GM20431 (cell line): ENCODE data around the gene SMARCA4.
"Not testable (repeated sequence)": the region's sequence is repeated elsewhere in the genome, so short reads cannot be mapped to it uniquely, and the experiment has no call there.

Source experiments
- in situ Hi-C: fragments of 300-500 bp; cut with MseI, MboI; formaldehyde crosslinking; loops from one replicate; pipeline ENCODE4 v1.15.0; 2020; ENCODE audit warnings: low sequenced_read_pairs; ENCODE audit not compliant: unreplicated experiment

SMARCA4 gene

DNA sequence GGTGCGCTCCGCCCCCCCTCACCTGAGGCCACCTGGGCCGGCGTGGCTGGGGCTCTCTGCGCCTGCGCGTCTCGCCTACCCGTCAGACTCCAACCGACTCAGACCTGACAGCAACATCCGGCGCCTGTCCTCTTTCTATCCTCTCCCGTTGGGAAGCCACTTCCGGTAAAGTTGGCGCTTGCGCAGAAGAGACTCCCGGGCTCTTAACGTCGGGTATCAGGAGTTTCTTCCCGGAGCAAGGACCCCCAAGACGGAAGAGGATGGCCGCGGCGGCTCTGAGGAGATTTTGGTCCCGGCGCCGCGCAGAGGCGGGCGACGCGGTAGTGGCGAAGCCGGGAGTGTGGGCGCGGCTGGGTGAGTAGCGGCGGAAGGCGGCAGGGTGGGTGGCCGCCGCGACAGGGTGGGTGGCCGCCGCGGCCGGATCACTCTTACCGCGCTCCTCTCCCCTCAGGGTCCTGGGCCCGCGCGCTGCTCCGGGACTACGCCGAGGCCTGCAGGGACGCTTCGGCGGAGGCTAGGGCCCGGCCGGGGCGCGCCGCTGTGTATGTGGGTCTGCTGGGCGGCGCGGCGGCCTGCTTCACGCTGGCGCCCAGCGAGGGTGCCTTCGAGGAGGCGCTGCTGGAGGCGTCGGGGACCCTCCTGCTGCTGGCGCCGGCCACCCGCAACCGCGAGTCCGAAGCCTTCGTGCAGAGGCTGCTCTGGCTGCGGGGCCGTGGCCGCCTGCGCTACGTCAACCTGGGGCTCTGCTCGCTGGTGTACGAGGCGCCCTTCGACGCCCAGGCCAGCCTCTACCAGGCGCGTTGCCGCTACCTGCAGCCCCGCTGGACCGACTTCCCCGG lies 32.0 kb upstream of the SMARCA4 start, which contains the start of the genes TIMM29 and YIPF2:
Gene TIMM29, plus strand, starts transcription at position 249 of the 839 bp plus-strand sequence. Its CDS starts 12 bp downstream, at position 261.
Gene YIPF2, minus strand, starts transcription at position 77 of the 839 bp plus-strand sequence. CDS start 229 bp downstream, outside the sequence.
- in situ Hi-C loops, result no loop called here

- in situ Hi-C loops, result no loop called here
Measured at GRCh38 chr19:10929402-10929794, 31.4 kb upstream of the SMARCA4 start.

GRCh38 chr19:10935371-10936059 lies 25.3 kb upstream of the SMARCA4 start:
- in situ Hi-C loops, result no loop called here

GRCh38 chr19:10936661-10937084 lies 24.2 kb upstream of the SMARCA4 start:
- in situ Hi-C loops, result no loop called here

DNA sequence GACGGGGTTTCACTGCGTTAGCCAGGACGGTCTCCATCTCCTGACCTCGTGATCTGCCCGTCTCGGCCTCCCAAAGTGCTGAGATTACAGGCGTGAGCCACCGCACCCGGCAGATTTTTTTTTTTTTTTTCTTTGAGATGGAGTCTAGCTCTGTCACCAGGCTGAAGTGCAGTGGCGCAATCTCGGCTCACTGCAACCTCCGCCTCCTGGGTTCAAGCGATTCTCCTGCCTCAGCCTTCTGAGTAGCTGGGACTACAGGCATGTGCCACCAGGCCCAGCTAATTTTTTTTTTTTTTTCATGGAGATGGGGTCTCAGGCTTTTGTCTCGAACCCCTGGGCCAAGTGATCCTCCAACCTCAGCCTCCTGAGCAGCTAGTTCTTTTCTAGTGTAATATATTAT lies 19.2 kb upstream of the SMARCA4 start:
- in situ Hi-C loops, result not testable (repeated sequence)

DNA sequence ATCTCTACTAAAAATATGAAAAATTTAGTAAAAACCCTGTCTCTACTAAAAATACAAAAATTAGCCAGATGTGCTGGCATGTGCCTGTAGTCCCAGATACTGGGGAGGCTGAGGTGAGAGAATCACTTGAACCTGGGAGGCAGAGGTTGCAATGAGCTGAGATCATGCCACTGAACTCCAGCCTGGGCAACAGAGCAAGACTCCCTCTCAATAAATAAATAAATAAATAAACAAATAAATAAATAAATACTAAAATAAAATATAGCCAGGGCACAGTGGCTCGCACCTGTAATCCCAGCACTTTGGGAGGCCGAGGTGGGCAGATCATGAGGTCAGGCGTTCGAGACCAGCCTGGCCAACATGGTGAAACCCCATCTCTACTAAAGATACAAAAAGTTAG lies 17.4 kb upstream of the SMARCA4 start:
- in situ Hi-C loops, result not testable (repeated sequence)

DNA sequence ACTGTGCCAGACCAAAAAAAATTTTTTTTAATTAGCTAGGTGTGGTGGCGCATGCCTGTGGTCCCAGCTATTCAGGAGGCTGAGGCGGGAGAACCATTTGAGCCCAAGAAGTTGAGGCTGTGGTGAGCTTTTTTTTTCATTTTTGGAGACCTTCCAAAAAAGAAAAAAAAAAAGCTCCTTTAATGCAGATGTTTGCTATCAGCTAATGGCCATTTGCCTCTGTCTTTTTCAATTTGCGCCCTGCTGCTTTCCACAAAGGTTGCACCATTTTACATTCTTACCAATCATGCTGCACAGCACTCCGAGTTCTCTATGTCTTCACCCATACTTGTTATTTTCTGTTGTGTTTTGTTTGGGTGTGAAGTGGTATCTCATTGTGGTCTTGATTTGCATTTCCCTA lies 15.6 kb upstream of the SMARCA4 start:
- in situ Hi-C loops, result no loop called here

DNA sequence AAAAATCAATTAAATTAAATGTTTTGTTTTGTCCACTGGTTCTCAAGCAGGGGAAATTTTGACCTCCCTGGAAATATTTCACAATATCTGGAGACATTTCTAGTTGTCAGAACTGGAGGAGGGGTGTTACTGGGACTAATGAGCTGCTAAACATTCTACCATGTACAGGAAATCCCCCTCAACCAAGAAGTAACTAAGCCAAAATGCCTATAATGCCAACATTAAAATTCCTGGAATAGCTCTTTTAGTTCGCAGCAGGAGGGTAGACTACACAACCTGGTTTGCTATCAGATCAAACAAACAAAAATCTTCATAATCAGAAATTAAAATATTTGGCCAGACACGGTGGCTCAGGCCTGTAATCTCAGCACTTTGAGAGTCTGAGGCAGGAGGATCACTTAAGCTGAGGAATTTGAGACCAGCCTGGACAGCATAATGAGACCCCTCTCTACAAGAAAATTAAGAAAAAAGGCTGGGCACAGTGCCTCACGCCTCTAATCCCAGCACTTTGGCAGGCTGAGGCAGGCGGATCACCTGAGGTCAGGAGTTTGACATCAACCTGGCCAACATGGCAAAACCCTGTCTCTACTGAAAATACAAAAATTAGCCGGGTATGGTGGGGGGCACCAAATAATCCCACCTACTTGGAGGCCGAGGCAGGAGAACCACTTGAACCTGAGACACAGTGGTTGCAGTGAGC lies 13.7 kb upstream of the SMARCA4 start:
- in situ Hi-C loops, result no loop called here

DNA sequence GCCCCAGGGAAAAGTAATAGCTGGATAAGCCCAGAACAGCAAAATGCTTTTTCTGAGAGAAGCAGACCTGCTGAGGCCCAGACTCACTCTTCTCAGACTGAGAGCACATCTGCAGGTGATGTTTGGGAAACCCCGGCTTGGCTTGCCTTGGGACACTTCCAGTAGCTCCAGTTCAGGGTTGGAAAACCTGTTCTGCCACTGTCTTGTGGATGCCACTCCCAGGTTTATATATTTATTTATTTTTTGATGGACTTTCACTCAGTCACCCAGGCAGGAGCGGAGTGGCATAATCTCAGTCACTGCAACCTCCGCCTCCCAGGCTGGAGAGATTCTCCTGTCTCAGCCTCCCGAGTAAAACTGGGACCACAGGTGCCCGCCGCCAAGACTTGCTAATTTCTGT lies 8.0 kb upstream of the SMARCA4 start:
- in situ Hi-C loops, result no loop called here

DNA sequence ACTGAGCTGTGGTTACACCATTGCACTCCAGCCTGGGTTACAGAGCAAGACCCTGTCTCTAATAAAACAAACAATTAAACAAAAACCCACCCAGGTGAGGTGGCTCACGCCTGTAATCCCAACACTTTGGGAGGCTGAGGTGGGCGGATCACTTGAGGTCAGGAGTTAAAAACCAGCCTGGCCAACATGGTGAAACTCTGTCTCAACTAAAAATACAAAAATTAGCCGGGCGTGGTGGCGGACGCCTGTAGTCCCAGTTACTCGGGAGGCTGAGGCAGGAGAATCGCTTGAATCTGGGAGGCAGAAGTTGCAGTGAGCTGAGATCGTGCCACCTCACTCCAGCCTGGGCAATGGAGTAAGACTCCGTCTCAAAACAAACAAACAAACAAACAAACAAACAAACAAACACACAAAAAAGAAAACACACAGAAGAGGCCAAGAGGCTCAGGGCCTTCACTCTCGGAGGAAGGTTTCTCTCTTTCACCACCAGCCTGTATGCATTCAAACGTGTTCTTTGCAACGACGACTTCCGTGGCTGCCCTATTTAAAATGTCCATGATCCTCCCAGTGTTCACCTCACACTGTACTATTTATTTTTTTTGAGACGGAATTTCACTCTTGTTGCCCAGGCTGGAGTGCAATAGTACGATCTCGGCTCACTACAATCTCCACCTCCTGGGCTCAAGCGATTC lies 1.4 kb upstream of the SMARCA4 start:
- in situ Hi-C loops, result not testable (repeated sequence)

DNA sequence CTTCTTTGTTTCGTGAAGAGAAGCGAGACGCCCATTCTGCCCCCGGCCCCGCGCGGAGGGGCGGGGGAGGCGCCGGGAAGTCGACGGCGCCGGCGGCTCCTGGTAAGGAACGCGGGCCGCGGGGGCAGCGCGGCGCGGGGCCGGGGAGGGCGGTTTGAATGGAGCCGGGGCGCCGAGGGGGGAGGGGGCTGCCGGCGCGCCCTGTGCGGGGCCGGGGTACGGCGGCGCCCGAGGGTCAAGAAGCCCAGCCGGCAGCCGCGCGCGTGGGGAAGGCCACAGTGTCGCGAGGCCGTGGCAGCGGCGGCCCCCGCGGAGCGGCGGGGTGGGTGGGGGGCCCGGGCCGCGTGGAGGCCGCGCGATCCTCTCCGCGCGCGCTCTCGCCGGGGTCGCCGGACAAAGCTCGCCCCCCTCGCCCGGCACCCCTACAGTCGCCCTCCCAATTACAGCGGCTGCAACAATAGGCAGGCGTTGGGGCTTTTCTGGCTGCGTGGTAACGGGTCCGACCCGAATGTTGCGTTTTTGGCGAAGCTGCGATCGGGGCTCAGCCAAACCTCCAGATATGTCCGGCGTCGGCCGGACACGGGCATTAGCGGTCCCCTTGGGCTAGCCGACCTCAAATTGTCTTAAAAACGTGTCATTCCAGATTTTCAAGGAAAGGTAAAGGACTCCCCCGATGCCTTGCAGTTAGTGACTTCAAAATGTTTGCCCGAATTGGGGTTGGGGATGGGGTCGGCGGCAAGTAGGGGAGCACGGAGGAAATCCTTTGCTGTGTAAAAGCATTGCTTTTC lies 437 bp downstream of the SMARCA4 start:
- in situ Hi-C loops, result no loop called here

GRCh38 chr19:10962863-10963262 lies 2.0 kb downstream of the SMARCA4 start:
- in situ Hi-C loops, result no loop called here

DNA sequence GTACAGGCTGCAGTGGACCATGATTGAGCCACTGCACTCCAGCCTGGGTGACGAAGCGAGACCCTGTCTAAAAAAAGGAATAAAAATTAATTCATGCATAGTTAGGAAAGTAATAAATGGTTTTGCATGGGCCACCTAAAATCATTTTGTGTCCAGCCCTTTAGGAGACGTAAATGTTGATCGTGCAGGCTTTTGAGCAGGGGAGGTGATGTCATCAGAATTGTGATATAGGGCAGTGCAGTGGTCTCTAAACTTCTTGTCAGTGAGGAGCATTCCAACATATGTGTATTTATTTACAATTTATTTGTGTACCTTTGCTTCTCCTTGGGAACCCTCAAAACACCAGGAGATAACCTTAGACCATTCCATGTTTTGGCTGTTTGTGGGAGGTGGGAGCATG lies 3.0 kb downstream of the SMARCA4 start:
- in situ Hi-C loops, result no loop called here

- in situ Hi-C loops, result no loop called here
Measured at GRCh38 chr19:10964903-10965302, 4.1 kb downstream of the SMARCA4 start.

- in situ Hi-C loops, result no loop called here
Measured at GRCh38 chr19:10965398-10965797, 4.6 kb downstream of the SMARCA4 start.

- in situ Hi-C loops, result no loop called here
Measured at GRCh38 chr19:10966809-10967208, 6.0 kb downstream of the SMARCA4 start.

GRCh38 chr19:10968527-10969135 lies 7.8 kb downstream of the SMARCA4 start:
- in situ Hi-C loops, result no loop called here

GRCh38 chr19:10971107-10971726 lies 10.4 kb downstream of the SMARCA4 start:
- in situ Hi-C loops, result no loop called here
